Fibroblast of the aortic adventitia (primary cell): ENCODE results near the gene MRPS35. TPM values are rescaled to one million over a fixed set of nuclear protein-coding genes. Genes with fewer than 3 reads are reported as not detected.

Experiments used
- DNase-seq: peaks from one replicate; pipeline ENCODE4 v3.0.0-alpha.2; 2010; ENCODE audit warnings: low read depth
- H3K4me3 ChIP-seq: 2 replicates; pipeline ENCODE4 v1.5.1; 2011; ENCODE audit warnings: low read depth, mild to moderate bottlenecking, control low read depth, low read length, moderate library complexity
- CTCF ChIP-seq: IDR thresholded peaks from 2 replicates; pipeline ENCODE4 v1.5.1; 2011; ENCODE audit warnings: mild to moderate bottlenecking, low read length, control low read depth, inconsistent platforms; ENCODE audit not compliant: insufficient read depth
- total RNA-seq: library from RNA; depleted of rRNA; stranded (reverse); fragments of >200 nt; gene quantifications from 2 replicates; pipeline ENCODE4 v1.2.3, GENCODE V29; 2012; ENCODE audit warnings: low replicate concordance

The MRPS35 gene
- total RNA-seq, 1 donor, result 58.5 TPM

DNA sequence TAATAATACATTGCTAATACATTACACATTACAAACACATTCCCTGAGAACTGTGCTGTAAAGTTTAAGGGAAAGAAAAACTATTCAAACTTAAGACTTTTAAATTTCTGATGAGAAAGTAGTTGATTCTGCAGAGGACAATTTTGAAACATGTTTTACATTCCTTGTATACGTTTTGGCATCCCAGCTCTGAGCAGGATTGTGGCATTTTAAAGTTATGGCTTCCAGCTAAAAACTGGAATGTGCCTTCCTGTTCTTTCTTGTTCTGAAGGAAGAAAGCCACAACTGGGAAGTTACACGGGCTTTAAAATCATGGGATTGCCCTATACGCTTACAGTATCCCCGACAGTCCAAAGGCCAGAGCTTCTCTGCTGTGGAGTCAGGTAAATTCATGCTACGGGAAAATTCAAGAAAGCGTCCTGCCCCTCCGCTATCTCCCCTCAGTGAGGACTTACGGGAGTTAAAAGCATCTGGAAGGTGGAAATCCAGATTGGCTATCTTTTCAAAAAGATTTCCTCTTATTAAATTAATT, 58.6 kb downstream of the MRPS35 start:
- no peak for TF ChIP-seq CTCF
- H3K4me3 ChIP-seq, result no peak overlapping the region
- DNase-seq, result no peak

- no peak overlapping the region for H3K4me3 ChIP-seq
- no peak for TF ChIP-seq CTCF
- DNase-seq, result no peak
These were observed 61.1 kb downstream of the MRPS35 start for GRCh38 chr12:27771481-27772327.

DNA sequence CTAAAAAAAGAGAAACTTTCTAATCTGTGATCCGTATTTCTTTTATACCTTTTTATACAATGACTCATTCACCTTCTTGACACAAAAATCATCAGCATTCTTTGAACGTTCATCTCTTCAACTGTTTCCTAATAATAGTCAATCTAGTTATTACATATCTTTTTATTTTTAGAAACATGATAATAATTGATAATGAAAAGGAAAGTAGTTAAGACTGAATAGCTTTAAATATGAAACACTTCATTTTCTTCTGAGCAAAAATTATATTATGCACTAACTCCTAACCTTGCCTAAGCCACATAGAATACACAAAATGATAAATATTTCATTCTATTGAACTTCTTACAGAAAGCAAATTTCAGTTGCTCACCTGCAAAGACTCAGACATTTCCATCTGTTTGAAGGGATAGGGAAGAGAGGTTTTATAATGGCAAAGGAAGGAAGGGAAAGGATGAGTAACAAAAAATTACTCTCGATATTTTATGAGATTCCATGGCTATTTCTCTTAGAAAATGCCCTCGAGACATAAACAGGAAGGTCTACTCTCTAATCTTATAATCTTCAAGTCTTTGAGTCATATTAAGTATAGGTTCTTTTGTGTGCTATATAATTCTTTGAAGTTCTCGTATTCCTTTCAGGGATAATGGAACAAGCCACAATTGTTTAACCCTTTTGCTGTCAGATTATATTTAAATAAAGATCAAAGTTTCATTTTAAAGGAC, 61.9 kb downstream of the MRPS35 start:
- H3K4me3 ChIP-seq, result no peak overlapping the region
- TF ChIP-seq CTCF, result no peak
- no peak for DNase-seq

DNA sequence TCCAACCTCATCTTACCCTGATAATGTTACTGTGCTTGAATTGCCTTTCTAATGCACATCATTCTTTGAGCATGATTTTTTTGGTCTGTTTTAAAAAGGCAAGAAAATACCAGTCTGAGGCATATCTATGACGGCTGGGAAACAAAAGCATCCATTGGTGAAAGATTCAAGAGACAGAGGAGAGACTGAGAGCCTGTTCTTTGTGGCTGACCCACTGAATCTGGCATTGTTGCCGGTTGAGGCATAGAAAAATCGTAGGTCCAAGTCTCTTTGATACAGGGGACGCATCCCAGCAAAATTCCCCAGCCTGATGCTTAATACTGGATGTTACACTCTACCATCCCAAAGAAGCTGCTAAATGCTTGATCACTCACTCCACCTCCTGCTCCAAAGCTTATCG, 66.5 kb downstream of the MRPS35 start:
- TF ChIP-seq CTCF, result no peak
- no peak for DNase-seq
- no peak overlapping the region for H3K4me3 ChIP-seq

- TF ChIP-seq CTCF, result no peak
- DNase-seq, result no peak
- H3K4me3 ChIP-seq, result no peak overlapping the region
These were observed 67.6 kb downstream of the MRPS35 start for GRCh38 chr12:27778206-27778605.

DNA sequence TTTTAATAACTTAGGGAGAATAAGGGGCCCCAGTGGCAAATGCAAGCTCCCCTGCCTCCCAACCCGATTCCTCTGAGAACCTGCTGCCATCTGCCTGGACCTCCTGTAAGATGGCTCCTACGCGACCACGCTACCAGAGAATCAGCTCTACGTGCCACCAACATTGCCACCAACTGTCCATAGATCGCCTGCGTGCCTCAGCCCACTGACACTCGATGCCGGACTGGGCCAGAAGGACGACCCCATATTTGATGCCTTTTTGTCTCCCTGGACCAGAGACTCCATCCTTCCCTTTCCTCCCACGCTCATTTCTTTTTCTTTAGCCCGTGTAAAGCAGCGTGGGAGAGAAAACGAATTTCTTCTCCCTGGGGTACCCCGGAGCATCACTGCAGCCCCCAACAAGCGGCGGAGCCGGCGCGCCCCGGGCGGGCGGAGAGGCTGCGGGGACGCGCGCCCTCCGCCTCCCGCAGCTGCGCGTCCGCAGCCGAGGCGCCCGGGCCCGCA, 68.8 kb downstream of the MRPS35 start:
- peak; percentile 21 for DNase-seq
- H3K4me3 ChIP-seq, result peak overlapping the region; percentile 89
- no peak for TF ChIP-seq CTCF
